Hepatocyte (in vitro differentiated cells): ENCODE data around the gene SH3PXD2A. TPM values are rescaled to one million over a fixed set of nuclear protein-coding genes. Genes with fewer than 3 reads are reported as not detected.

ENCODE experiments used
- DNase-seq: peaks from one replicate; pipeline ENCODE4 v3.0.0-alpha.2; 2016; ENCODE audit warnings: low spot score
- H2AFZ ChIP-seq: fragments of 200-600 bp; sonication (generic); 2 replicates; pipeline ENCODE4 v1.6.0; 2016; ENCODE audit warnings: antibody characterized with exemption, mild to moderate bottlenecking
- H3K27ac ChIP-seq: fragments of 200-600 bp; sonication (generic); 2 replicates; pipeline ENCODE4 v1.5.1; 2016; ENCODE audit warnings: mild to moderate bottlenecking
- H3K27me3 ChIP-seq: fragments of 200-600 bp; sonication (generic); 2 replicates; pipeline ENCODE4 v1.6.1; 2016
- H3K36me3 ChIP-seq: fragments of 200-600 bp; sonication (generic); replicated peaks from 2 replicates; pipeline ENCODE4 v1.5.1; 2016; ENCODE audit warnings: low read depth; ENCODE audit not compliant: insufficient read depth
- H3K4me1 ChIP-seq: fragments of 200-600 bp; sonication (generic); 2 replicates; pipeline ENCODE4 v1.5.1; 2016; ENCODE audit warnings: mild to moderate bottlenecking, moderate library complexity; ENCODE audit not compliant: insufficient read depth
- H3K4me2 ChIP-seq: fragments of 200-600 bp; sonication (generic); 2 replicates; pipeline ENCODE4 v1.6.0; 2016
- H3K4me3 ChIP-seq: fragments of 200-600 bp; sonication (generic); 2 replicates; pipeline ENCODE4 v1.5.1; 2016; ENCODE audit warnings: mild to moderate bottlenecking
- H3K79me2 ChIP-seq: fragments of 200-600 bp; sonication (generic); 2 replicates; pipeline ENCODE4 v1.6.0; 2017; ENCODE audit warnings: mild to moderate bottlenecking
- H3K9me2 ChIP-seq: fragments of 200-600 bp; sonication (generic); replicated peaks from 2 replicates; pipeline ENCODE4 v1.6.0; 2017; ENCODE audit warnings: mild to moderate bottlenecking; ENCODE audit not compliant: insufficient read depth
- H3K9me3 ChIP-seq: fragments of 200-600 bp; sonication (generic); 2 replicates; pipeline ENCODE4 v1.5.1; 2016; ENCODE audit warnings: low read depth, mild to moderate bottlenecking
- H4K20me1 ChIP-seq: fragments of 200-600 bp; sonication (generic); 2 replicates; pipeline ENCODE4 v1.6.0; 2016; ENCODE audit warnings: mild to moderate bottlenecking; ENCODE audit not compliant: insufficient read depth, poor library complexity, severe bottlenecking
- EZH2 ChIP-seq: fragments of 200-600 bp; sonication (generic); IDR thresholded peaks from 2 replicates; pipeline ENCODE4 v1.6.1; 2016; ENCODE audit warnings: antibody characterized with exemption, mild to moderate bottlenecking, borderline replicate concordance
- EZH2phosphoT487 ChIP-seq: fragments of 200-600 bp; sonication (generic); IDR thresholded peaks from one replicate; pipeline ENCODE4 v1.6.1; 2018; ENCODE audit warnings: antibody characterized with exemption, mild to moderate bottlenecking, low read depth, moderate library complexity; ENCODE audit not compliant: unreplicated experiment, severe bottlenecking
- WGBS: methylation state at CpG from one replicate; pipeline ENCODE4 v1.1.6; 2016; ENCODE audit warnings: low lambda C conversion rate; ENCODE audit errors: missing lambda C conversion rate; 5-methylcytosine and 5-hydroxymethylcytosine counted together
- polyA plus RNA-seq: library from polyadenylated mRNA; unstranded; fragments of >200 nt; fragmentation: Nextera tagmentation; extraction: Ambion mirVana; gene quantifications from 2 replicates; pipeline ENCODE4 v1.2.1, GENCODE V29; 2016
- total RNA-seq: library from RNA; depleted of rRNA; stranded (reverse); fragments of >200 nt; gene quantifications from 2 replicates; pipeline ENCODE4 v1.2.3, GENCODE V29; 2014
- TF ChIP-seq, protein P1 (sequence below): fragments of 200-600 bp; sonication (generic); IDR thresholded peaks from 2 replicates; pipeline ENCODE4 v1.5.1; 2016; ENCODE audit warnings: antibody characterized with exemption, mild to moderate bottlenecking; ENCODE audit not compliant: poor library complexity

SH3PXD2A gene
- total and polyA plus RNA-seq, 2 experiments from 2014 or later: 8.4 to 13.6 TPM

DNA sequence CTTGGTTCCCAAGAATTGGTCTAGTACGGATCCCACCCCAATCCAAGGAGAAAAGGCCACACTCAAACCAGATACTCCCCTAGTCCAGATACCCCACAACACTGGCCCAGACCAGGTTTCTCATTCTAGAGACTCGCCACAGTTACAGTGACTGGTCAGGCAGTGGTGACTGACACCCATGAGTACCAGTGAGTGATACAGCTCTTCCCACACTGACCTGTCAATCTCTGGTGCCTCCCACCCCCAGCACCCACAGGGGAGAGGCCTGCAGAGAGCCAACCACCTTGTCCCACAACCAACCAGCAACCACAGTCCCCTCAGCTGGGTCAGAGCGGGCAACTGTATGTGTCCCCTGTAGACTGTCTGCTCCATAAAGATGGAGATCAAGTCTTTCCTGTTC is 209.1 kb downstream of the SH3PXD2A start:
- Histone ChIP-seq H3K36me3 (no peaks in the 10 kb centered on the region), H3K27me3 (no peaks in the 10 kb centered on the region), H3K79me2 (peaks cover 16% of the 10 kb centered on the region), H3K4me3 (no peak overlapping the region), H3K9me3 (no peaks in the 10 kb centered on the region), H3K4me2 (no peak overlapping the region), H4K20me1 (peaks cover 3% of the 10 kb centered on the region), H3K4me1 (peaks cover 17% of the 10 kb centered on the region), H2AFZ (no peak overlapping the region), H3K27ac (peak overlapping the region; percentile 44), H3K9me2 (no peaks in the 10 kb centered on the region)
- no peak for DNase-seq
- TF ChIP-seq, protein P1, sequence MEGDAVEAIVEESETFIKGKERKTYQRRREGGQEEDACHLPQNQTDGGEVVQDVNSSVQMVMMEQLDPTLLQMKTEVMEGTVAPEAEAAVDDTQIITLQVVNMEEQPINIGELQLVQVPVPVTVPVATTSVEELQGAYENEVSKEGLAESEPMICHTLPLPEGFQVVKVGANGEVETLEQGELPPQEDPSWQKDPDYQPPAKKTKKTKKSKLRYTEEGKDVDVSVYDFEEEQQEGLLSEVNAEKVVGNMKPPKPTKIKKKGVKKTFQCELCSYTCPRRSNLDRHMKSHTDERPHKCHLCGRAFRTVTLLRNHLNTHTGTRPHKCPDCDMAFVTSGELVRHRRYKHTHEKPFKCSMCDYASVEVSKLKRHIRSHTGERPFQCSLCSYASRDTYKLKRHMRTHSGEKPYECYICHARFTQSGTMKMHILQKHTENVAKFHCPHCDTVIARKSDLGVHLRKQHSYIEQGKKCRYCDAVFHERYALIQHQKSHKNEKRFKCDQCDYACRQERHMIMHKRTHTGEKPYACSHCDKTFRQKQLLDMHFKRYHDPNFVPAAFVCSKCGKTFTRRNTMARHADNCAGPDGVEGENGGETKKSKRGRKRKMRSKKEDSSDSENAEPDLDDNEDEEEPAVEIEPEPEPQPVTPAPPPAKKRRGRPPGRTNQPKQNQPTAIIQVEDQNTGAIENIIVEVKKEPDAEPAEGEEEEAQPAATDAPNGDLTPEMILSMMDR: no peak
- TF ChIP-seq EZH2: no peak
- TF ChIP-seq EZH2phosphoT487: no peak
- WGBS: 94% methylated on average over 3 of the region's 3 CpGs

DNA sequence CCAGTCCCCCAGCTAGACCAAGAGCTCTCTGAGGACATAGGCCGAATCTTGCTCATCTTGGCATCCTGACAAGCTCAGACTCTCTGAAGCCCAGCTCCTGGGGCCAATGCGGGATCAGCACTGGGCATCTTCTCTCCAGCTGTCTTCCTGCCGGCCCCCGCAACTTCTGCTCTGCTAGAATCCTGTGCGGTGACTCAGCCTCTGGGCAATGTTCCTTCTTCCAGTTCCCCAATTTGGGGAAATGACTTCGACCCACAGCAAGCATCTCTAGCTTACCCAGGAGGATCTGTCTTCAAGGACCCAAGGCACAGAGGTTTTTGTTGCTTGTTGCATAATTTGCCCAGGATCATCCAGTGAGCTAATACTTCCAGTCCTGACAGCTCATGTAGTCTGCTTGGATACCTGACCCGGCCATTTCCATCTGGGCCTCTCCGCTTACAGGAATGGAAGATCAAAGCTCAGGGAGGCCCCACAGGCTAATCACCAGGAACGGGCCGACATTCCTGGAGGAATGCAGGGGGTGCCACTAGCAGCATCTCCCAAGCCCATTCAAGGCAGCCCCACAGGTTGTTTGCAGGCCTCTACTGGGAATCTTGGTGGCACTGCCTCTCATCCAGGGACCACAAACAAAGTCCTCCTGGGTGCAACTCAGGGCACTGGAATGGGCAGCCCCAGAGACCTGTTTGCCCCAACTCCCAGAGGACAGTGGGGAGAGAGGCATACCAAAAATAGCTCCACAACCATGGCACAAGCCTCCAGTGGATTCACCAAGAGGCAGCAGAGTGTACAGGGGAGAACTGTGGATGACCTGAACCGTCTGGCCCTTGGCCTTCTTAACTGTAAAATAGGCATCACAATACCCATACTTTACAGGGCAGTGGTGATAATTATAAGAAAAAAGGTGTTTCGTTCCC is 210.0 kb downstream of the SH3PXD2A start:
- peaks cover 3% of the 10 kb centered on the region for H4K20me1 ChIP-seq
- H2AFZ ChIP-seq: no peak overlapping the region
- no peak for TF ChIP-seq EZH2
- TF ChIP-seq, protein P1: no peak
- TF ChIP-seq EZH2phosphoT487: no peak
- no peaks in the 10 kb centered on the region for H3K27me3 ChIP-seq
- no peak overlapping the region for H3K4me2 ChIP-seq
- H3K27ac ChIP-seq: peak overlapping the region; percentile 44
- no peaks in the 10 kb centered on the region for H3K9me2 ChIP-seq
- H3K9me3 ChIP-seq: no peaks in the 10 kb centered on the region
- no peak overlapping the region for H3K4me3 ChIP-seq
- H3K36me3 ChIP-seq: no peaks in the 10 kb centered on the region
- peaks cover 17% of the 10 kb centered on the region for H3K4me1 ChIP-seq
- peaks cover 15% of the 10 kb centered on the region for H3K79me2 ChIP-seq
- WGBS: 64% methylated on average over 12 of the region's 12 CpGs
- DNase-seq: peak; percentile 61

DNA sequence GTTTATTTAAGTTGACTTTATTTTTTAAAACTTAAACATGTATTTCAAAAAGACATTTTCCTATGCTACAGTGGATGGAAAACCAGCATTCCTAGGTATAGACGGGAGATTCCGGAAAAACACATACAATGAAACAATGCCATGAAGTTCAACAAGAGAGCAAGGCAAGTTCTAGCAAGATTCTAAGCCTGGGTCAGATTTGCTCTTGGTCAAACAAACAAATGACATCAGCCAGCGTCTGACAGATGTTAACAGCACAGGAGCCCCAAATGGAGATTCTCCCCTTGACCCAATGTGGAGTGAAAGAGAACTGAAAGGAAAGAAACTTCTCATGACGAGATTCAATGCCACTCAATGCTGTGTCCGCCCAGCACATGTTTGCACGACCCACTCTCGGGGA is 212.0 kb downstream of the SH3PXD2A start:
- H3K4me2 ChIP-seq: no peak overlapping the region
- H3K79me2 ChIP-seq: peaks cover 18% of the 10 kb centered on the region
- no peaks in the 10 kb centered on the region for H3K36me3 ChIP-seq
- H3K27ac ChIP-seq: no peak overlapping the region
- no peak overlapping the region for H3K4me3 ChIP-seq
- 88% methylated on average over 7 of the region's 7 CpGs for WGBS
- peaks cover 9% of the 10 kb centered on the region for H3K4me1 ChIP-seq
- TF ChIP-seq, protein P1: no peak
- no peak for TF ChIP-seq EZH2phosphoT487
- TF ChIP-seq EZH2: no peak
- H3K27me3 ChIP-seq: no peaks in the 10 kb centered on the region
- H3K9me2 ChIP-seq: no peaks in the 10 kb centered on the region
- no peak for DNase-seq
- H4K20me1 ChIP-seq: peaks cover 5% of the 10 kb centered on the region
- H3K9me3 ChIP-seq: no peaks in the 10 kb centered on the region
- H2AFZ ChIP-seq: no peak overlapping the region
